RWPE2 (cell line): Measurements from ENCODE around the gene GPR62.

Source experiments
- ATAC-seq: fragments of 200-7000 bp; cut with Tn5 transposase; 3 replicates; pipeline ENCODE4 v1.9.1; 2021; ENCODE audit warnings: low read depth
- DNase-seq: peaks from one replicate; pipeline ENCODE4 v3.0.0-alpha.2; 2020; ENCODE audit warnings: low spot score
- H3K27ac ChIP-seq: fragments of 450-650 bp; 2 replicates; pipeline ENCODE4 v1.5.1; 2017; ENCODE audit warnings: mild to moderate bottlenecking; ENCODE audit not compliant: poor library complexity, severe bottlenecking
- H3K27me3 ChIP-seq: fragments of 250-450 bp; sonication (Bioruptor Pico); 2 replicates; pipeline ENCODE4 v1.5.1; 2021; ENCODE audit warnings: mild to moderate bottlenecking, moderate library complexity; ENCODE audit not compliant: insufficient read depth, poor library complexity, severe bottlenecking
- H3K36me3 ChIP-seq: fragments of 250-450 bp; sonication (Bioruptor Pico); 2 replicates; pipeline ENCODE4 v1.5.1; 2020; ENCODE audit warnings: low read depth, mild to moderate bottlenecking, moderate library complexity
- H3K4me1 ChIP-seq: fragments of 250-450 bp; sonication (Bioruptor Pico); 2 replicates; pipeline ENCODE4 v1.5.1; 2021; ENCODE audit warnings: mild to moderate bottlenecking, moderate library complexity; ENCODE audit not compliant: insufficient read depth, poor library complexity, severe bottlenecking
- H3K4me3 ChIP-seq: fragments of 250-450 bp; sonication (Bioruptor Pico); 2 replicates; pipeline ENCODE4 v1.5.1; 2021; ENCODE audit warnings: mild to moderate bottlenecking, moderate library complexity; ENCODE audit not compliant: severe bottlenecking
- H3K9me3 ChIP-seq: fragments of 250-450 bp; sonication (Bioruptor Pico); 2 replicates; pipeline ENCODE4 v1.5.1; 2021; ENCODE audit warnings: mild to moderate bottlenecking, moderate library complexity; ENCODE audit not compliant: severe bottlenecking
- TF ChIP-seq, protein P1 (sequence below): fragments of 450-650 bp; IDR thresholded peaks from one replicate; pipeline ENCODE4 v1.5.1; 2017; ENCODE audit warnings: mild to moderate bottlenecking, moderate library complexity; ENCODE audit not compliant: poor library complexity, severe bottlenecking

GPR62 gene

DNA sequence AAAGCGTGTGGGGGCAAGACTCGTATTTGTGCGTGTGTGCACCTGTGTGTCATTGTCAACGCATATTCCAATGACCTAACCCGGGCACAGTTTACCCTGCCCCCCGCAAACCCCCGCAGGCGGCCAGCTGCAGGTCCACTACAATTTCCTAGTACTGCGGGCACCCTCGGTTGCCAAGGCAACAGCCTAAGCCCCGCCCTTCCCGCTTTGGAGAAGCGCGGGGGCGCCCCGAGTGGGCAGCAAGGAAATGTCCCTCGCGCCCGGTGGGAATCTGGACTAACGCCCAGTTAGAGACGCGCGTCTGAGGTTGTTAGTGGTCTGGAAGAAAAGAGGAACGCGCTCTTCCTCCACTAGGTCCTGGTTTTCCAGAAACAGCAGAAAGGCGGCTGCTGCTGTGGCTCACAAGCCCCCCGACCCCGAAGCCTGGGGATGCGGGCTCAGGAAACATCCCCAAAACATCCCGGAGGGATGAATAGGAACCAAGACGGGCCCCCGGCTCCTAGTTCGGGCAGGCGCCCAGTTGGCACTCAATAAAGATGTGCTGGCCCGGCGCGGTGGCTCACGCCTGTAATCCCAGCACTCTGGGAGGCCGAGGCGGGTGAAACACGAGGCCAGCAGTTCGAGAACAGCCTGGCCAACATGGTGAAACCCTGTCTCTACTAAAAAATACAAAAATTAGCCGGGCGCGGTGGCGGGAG, 20.8 kb downstream of the GPR62 start:
- DNase-seq (no peak), ATAC-seq (no peak)
- Histone ChIP-seq H3K27ac (no peak overlapping the region), H3K4me3 (no peak overlapping the region), H3K9me3 (no peaks in the 10 kb centered on the region), H3K27me3 (no peaks in the 10 kb centered on the region), H3K4me1 (peaks cover 16% of the 10 kb centered on the region), H3K36me3 (no peaks in the 10 kb centered on the region)
- TF ChIP-seq, protein P1, sequence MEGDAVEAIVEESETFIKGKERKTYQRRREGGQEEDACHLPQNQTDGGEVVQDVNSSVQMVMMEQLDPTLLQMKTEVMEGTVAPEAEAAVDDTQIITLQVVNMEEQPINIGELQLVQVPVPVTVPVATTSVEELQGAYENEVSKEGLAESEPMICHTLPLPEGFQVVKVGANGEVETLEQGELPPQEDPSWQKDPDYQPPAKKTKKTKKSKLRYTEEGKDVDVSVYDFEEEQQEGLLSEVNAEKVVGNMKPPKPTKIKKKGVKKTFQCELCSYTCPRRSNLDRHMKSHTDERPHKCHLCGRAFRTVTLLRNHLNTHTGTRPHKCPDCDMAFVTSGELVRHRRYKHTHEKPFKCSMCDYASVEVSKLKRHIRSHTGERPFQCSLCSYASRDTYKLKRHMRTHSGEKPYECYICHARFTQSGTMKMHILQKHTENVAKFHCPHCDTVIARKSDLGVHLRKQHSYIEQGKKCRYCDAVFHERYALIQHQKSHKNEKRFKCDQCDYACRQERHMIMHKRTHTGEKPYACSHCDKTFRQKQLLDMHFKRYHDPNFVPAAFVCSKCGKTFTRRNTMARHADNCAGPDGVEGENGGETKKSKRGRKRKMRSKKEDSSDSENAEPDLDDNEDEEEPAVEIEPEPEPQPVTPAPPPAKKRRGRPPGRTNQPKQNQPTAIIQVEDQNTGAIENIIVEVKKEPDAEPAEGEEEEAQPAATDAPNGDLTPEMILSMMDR: no peak

DNA sequence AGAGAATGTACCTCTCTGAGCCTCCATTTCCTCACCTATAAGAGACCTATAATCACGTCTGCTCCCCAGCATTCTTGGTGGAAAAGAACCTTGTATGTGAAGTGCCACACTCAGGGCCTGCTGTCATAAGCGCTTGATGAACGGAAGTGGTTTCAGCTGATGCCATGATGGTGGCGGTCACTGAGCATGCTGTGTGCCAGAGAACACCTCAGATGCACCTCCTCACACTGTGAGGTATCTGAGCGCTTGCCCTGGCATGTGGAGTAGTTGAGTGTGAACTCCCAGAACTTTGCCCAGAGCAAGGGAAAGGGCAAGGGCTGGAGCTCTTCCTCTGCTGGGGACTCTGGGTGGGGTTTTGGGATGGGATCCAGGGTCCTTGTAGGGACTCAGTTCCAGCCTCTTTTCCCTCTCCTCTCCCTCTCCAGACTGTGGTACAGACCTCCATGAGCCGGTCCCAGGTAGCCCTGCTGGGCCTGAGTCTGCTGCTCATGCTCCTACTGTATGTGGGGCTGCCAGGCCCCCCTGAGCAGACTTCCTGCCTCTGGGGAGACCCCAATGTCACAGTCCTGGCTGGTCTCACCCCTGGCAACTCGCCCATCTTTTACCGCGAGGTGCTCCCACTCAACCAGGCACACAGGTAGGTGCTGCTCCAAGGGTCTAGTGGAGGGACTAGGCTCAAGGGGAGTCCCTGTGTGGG, 22.4 kb downstream of the GPR62 start:
- Histone ChIP-seq H3K27ac (peak overlapping the region; percentile 21), H3K4me1 (peaks cover 16% of the 10 kb centered on the region), H3K4me3 (no peak overlapping the region), H3K27me3 (no peaks in the 10 kb centered on the region), H3K9me3 (no peaks in the 10 kb centered on the region), H3K36me3 (no peaks in the 10 kb centered on the region)
- TF ChIP-seq, protein P1: no peak
- DNase-seq (no peak), ATAC-seq (0 out of 3 replicates have a peak, but pooled peaks have one; percentile 6)

DNA sequence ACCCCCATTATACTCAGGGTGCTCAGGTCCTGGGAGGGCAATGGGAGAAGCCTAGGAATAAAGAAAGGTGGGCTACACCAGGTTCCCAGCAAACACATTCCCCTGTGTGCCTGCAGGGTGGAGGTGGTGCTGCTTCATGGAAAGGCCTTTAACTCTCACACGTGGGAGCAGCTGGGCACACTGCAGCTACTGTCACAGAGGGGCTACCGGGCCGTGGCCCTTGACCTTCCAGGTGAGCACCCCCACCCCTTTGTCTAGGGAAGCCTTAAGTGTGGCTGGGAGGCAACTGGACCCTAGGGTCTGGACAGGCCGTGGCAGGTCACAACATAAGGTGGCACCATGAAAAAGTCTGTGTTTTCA, 22.9 kb downstream of the GPR62 start:
- Histone ChIP-seq H3K36me3 (no peaks in the 10 kb centered on the region), H3K4me1 (peaks cover 16% of the 10 kb centered on the region), H3K4me3 (no peak overlapping the region), H3K9me3 (no peaks in the 10 kb centered on the region), H3K27ac (peak overlapping the region; percentile 21), H3K27me3 (no peaks in the 10 kb centered on the region)
- ATAC-seq: no peak
- no peak for DNase-seq
- TF ChIP-seq, protein P1: no peak

DNA sequence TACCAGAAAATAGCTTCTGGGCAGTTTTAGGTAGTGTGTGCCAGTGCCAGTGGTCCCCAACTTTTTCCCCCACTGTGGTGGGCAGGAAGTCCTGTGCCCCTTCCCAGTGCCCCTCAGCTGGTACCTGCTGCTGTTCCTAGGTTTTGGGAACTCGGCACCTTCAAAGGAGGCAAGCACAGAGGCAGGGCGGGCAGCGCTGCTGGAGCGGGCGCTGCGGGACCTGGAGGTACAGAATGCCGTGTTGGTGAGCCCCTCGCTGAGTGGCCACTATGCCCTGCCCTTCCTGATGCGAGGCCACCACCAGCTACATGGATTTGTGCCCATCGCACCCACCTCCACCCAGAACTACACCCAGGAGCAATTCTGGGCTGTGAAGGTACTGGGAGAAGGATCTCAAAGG, 25.1 kb downstream of the GPR62 start:
- Histone ChIP-seq H3K4me3 (no peak overlapping the region), H3K27ac (no peak overlapping the region), H3K36me3 (no peaks in the 10 kb centered on the region), H3K9me3 (no peaks in the 10 kb centered on the region), H3K27me3 (no peaks in the 10 kb centered on the region), H3K4me1 (peaks cover 13% of the 10 kb centered on the region)
- ATAC-seq (no peak), DNase-seq (no peak)
- TF ChIP-seq, protein P1: no peak

DNA sequence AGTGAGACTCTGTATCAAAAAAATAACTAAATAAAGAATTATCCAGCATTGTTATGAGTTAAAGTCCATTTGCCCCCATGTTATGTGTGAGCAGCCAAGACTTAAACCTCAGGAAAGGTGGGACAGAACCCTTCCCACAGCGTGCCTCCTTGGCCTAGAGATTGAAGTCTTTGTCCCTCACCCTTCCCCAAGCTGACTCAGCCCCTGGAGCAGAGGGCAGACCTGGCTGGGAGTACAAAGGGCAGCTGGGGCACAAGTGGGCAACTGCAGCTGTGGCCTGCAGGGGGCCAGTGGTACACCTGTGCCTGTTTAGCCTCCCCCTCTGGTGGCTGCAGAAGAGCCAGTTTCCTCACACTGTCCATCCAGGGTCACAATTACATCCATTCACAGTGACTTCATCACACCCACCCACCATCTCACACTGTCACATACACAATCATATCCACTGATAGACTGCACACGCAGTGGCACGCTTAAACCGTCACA, 27.2 kb downstream of the GPR62 start:
- H3K4me1 ChIP-seq: peaks cover 9% of the 10 kb centered on the region
- ATAC-seq (peak; percentile 46), DNase-seq (no peak)
- TF ChIP-seq, protein P1: peak; percentile 67
- no peaks in the 10 kb centered on the region for H3K27me3 ChIP-seq
- no peaks in the 10 kb centered on the region for H3K36me3 ChIP-seq
- peak overlapping the region; percentile 84 for H3K27ac ChIP-seq
- H3K4me3 ChIP-seq: peak overlapping the region; percentile 37
- no peaks in the 10 kb centered on the region for H3K9me3 ChIP-seq
